Measurements from ENCODE around the gene NR2F6.

- TF ChIP-seq CTCF (IDR thresholded peaks at IDR 0.05; ENCODE audit: low read depth, low read length), result no peak
- no peak for TF ChIP-seq POLR2A (IDR thresholded peaks at IDR 0.05; ENCODE audit: extremely low read depth, insufficient read length)
- no peak for TF ChIP-seq MYC (IDR thresholded peaks at IDR 0.05; ENCODE audit: low read depth, low read length)
Measured at GRCh38 chr19:17286752-17287151, 41.0 kb upstream of the NR2F6 start.

Measured in NB4 (cell line).